ENCODE measurements around the gene MON1A. TPM values are rescaled to one million over a fixed set of nuclear protein-coding genes. Genes with fewer than 3 reads are reported as not detected.

Gene MON1A, protein sequence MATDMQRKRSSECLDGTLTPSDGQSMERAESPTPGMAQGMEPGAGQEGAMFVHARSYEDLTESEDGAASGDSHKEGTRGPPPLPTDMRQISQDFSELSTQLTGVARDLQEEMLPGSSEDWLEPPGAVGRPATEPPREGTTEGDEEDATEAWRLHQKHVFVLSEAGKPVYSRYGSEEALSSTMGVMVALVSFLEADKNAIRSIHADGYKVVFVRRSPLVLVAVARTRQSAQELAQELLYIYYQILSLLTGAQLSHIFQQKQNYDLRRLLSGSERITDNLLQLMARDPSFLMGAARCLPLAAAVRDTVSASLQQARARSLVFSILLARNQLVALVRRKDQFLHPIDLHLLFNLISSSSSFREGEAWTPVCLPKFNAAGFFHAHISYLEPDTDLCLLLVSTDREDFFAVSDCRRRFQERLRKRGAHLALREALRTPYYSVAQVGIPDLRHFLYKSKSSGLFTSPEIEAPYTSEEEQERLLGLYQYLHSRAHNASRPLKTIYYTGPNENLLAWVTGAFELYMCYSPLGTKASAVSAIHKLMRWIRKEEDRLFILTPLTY
- 12.7 and 14.6 TPM in 2 replicates for total RNA-seq

DNA sequence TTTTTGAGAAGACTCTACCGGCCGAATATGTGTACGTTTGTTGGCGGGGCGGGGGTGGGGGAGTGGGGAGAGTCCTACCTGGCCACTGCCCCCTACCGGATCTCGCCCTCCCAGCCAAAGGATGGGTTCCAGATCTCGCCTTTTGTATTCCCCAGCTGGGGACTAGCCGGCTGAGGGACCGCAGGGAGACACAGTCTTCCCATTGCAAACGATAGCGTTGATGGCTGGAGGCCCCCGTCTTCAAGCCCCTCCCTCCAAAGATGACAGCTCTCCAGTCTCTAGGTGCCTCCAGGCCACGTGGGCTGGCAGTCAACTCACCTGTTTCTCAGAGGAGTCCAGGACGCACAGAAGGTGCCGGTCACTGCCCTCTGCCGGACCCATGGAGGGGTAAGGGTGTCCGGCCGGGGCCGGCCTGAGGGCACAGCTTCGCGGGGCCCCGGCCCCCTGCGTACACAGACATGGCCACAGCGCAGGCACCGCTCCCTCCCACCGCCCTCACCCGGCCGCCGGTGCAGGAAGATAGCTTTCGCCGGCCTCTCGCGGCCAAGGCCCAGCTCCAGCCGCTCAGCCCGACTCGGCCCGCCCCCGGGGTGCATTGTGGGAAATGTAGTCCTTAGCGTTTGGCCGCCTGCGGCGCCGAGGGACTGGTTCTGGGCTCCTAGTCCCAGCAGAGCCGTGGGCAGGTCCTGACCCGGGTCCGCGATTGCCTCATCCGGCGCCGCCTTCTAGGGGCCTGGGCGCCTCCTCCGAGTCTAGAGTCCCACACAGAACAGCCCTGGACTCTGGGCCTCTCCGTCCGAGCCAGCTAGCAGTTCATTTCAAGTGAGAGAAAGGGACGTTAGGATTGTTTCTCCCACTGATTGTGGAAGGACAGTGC, at the start of gene MON1A:
TSS of gene MON1A (minus strand) at position 521 of the 877 bp plus-strand sequence. CDS start 16,465 bp downstream, outside the sequence.

GRCh38 chr3:49939858-49940666, 10.5 kb upstream of the MON1A start, which contains the start of gene RBM6:
Gene RBM6, plus strand, starts transcription at chr3:49940150. Its CDS starts 22,492 bp downstream, at chr3:49962642.

GRCh38 chr3:49903451-49904424, 25.9 kb downstream of the MON1A start, which contains the start of gene MST1R:
Gene MST1R, minus strand, starts transcription at chr3:49903873. Its CDS starts 264 bp downstream, at chr3:49903609.

GRCh38 chr3:49869525-49870126, 60.0 kb downstream of the MON1A start, which contains the start of gene CAMKV:
Gene CAMKV, minus strand, starts transcription at chr3:49869906. Its CDS starts 7,518 bp downstream, at chr3:49862388.

Other genes starting within 250 kb of the MON1A start
- gene MST1, start 240.3 kb downstream of the MON1A start, total RNA-seq: 5.4 and 13.2 TPM in 2 replicates
- gene RNF123, start 240.3 kb downstream of the MON1A start, total RNA-seq: 32.1 and 38.6 TPM in 2 replicates
- not detected in 2 replicates for gene AMIGO3, start 210.1 kb downstream of the MON1A start, total RNA-seq
- gene GMPPB, start 205.9 kb downstream of the MON1A start, total RNA-seq: 31.1 and 35.7 TPM in 2 replicates
- 51.4 and 55.1 TPM in 2 replicates for gene IP6K1, start 143.3 kb downstream of the MON1A start, total RNA-seq
- 0.07 TPM in 1 of 2 replicates, not detected in the other for gene CDHR4, start 129.9 kb downstream of the MON1A start, total RNA-seq
- 5.1 and 5.7 TPM in 2 replicates for gene INKA1, start 126.5 kb downstream of the MON1A start, total RNA-seq
- gene UBA7, start 115.9 kb downstream of the MON1A start, total RNA-seq: 51.1 and 54.4 TPM in 2 replicates
- 1.8 and 3.3 TPM in 2 replicates for gene TRAIP, start 73.2 kb downstream of the MON1A start, total RNA-seq
- not detected in 2 replicates for gene CAMKV, start 59.9 kb downstream of the MON1A start, total RNA-seq
- gene MST1R, start 25.9 kb downstream of the MON1A start, total RNA-seq: 0.79 and 1.4 TPM in 2 replicates
- 40.1 and 40.9 TPM in 2 replicates for gene RBM6, start 10.3 kb upstream of the MON1A start, total RNA-seq
- 120 and 131 TPM in 2 replicates for gene RBM5, start 159.1 kb upstream of the MON1A start, total RNA-seq
- 18.6 and 31.0 TPM in 2 replicates for gene SEMA3F, start 225.5 kb upstream of the MON1A start, total RNA-seq

All from smooth muscle cell of the pulmonary artery (primary cell).